GM19372 (cell line): Measurements from ENCODE around the gene SPOCK2.
"Not testable (repeated sequence)": the region's sequence is repeated elsewhere in the genome, so short reads cannot be mapped to it uniquely, and the experiment has no call there.

Source experiments
- ATAC-seq: cut with Tn5 transposase; IDR thresholded peaks from one replicate; pipeline ENCODE4 v1.9.1; 2021; ENCODE audit warnings: mild to moderate bottlenecking, low read depth, moderate library complexity; ENCODE audit not compliant: unreplicated experiment

The SPOCK2 gene

GRCh38 chr10:72037266-72037665 is 51.1 kb downstream of the SPOCK2 start:
- ATAC-seq = no peak

GRCh38 chr10:72035252-72035887 is 53.0 kb downstream of the SPOCK2 start:
- ATAC-seq = no peak

- ATAC-seq = no peak
Observed at GRCh38 chr10:72034761-72035160, 53.6 kb downstream of the SPOCK2 start.

- no peak for ATAC-seq
Observed at GRCh38 chr10:72034040-72034499, 54.3 kb downstream of the SPOCK2 start.

DNA sequence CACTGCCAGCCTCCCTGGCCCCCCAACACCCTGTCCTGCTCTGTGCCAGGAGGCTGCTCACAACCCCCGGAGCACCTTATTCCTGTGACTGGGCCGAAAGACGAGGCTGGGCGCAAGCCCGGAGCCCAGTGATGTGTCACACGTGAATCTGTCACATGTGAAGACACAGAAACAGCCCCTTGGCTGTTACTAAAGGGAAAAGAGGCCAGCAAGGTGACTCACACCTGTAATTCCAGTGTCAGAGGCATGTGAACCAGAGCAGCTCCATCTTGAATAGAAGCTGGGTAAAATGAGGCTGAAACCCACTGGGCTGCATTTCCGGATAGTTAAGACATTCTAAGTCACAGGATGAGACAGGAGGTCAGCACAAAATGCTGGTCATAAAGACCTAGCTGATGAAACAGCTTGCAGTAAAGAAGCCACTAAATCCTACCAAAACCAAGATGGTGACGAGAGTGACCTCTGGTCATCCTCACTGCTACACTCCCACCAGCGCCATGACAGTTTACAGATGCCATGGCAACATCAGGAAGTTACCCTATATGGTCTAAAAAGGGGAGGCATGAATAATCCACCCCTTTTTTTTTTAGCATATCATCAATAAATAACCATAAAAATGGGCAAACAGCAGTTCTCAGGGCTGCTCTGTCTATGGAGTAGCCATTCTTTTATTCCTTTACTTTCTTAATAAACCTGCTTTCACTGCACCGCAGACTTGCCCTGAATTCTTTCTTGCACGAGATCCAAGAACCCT is 55.8 kb downstream of the SPOCK2 start:
- ATAC-seq = not testable (repeated sequence)

- ATAC-seq = no peak
Observed at GRCh38 chr10:72031706-72032105, 56.6 kb downstream of the SPOCK2 start.

GRCh38 chr10:72030762-72031543 is 57.4 kb downstream of the SPOCK2 start:
- no peak for ATAC-seq

GRCh38 chr10:72029414-72029813 is 58.9 kb downstream of the SPOCK2 start:
- ATAC-seq = no peak

DNA sequence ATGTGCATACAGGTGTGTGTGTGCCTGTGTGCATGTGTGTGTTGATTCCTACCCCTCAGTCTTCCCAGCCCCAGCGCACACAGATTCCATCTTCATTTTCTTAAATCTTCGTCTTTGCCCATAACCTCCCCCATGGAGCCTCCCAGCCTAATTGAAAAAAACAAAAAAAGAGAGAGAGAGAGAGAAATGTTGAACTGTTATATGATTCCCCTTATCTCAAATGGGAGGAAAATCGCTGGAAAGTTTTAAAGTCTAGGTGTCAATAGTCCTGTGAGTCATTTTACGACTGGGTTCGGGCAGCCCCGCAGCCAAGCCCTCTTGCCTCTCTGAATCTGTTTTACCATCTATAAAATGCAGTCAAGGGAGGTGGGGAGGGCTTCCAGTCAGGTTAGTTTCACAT is 60.9 kb downstream of the SPOCK2 start:
- no peak for ATAC-seq

DNA sequence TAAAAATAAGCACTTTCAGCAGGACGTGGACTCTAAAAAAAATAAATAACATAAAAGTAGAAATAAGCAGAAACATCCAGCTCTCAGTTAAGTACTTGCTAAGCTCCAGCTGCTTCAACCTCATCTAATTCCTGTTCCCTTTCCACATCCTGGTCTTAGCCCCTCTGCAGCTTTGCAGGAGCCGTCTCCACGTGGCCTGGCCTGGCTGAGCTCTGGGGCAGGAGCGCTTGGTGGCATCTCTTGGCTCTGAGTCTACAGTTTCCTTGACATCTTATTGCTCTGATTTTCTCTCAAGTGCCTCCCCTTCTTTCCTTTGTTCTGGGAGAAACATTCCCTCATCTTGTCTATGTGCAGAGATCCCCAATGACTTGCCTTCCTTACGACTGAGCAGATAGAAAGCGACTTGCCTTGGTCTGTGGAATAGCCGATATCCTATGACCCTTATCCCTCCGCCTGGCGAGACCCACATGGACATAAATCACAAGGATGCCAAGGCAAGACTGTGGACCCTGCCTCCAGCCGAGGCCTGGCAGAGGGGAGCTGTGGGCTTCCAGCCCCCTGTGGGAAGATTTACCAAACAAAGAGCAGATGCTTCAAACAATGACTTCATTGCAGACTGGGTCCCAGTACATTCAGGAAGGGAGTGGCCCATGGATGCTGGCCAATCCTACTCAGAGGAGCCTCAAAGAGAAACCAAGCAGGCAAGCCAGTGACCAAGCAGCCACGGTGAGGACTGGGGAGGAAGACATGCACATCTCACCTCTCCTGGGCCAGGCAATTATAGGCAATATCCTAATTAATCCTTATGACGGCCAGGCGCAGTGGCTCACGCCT is 61.9 kb downstream of the SPOCK2 start:
- ATAC-seq = no peak

- no peak for ATAC-seq
Observed at GRCh38 chr10:72025832-72026231, 62.5 kb downstream of the SPOCK2 start.

GRCh38 chr10:72025400-72025799 is 63.0 kb downstream of the SPOCK2 start:
- no peak for ATAC-seq

GRCh38 chr10:72024596-72024995 is 63.8 kb downstream of the SPOCK2 start:
- ATAC-seq = no peak

DNA sequence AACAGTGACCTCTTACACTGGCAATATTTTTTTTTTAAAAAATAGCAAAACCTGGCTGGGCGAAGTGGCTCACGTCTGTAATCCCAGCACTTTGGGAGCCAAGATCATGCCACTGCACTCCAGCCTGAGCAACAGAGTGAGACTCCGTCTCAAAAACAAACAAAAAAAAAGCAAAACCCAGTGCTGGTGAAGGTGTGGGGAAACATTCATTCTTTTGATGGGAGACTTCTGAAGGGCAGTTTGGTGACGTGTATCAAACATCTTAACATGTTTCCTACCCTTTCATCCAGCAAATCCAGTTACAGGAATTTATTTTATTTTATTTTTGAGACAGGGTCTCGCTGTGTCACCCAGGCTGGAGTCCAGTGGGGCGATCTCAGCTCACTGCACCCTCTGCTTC is 66.1 kb downstream of the SPOCK2 start:
- ATAC-seq = no peak

- no peak for ATAC-seq
Observed at GRCh38 chr10:72020914-72021809, 67.2 kb downstream of the SPOCK2 start.

- ATAC-seq = no peak
Observed at GRCh38 chr10:72019085-72019876, 69.1 kb downstream of the SPOCK2 start.

DNA sequence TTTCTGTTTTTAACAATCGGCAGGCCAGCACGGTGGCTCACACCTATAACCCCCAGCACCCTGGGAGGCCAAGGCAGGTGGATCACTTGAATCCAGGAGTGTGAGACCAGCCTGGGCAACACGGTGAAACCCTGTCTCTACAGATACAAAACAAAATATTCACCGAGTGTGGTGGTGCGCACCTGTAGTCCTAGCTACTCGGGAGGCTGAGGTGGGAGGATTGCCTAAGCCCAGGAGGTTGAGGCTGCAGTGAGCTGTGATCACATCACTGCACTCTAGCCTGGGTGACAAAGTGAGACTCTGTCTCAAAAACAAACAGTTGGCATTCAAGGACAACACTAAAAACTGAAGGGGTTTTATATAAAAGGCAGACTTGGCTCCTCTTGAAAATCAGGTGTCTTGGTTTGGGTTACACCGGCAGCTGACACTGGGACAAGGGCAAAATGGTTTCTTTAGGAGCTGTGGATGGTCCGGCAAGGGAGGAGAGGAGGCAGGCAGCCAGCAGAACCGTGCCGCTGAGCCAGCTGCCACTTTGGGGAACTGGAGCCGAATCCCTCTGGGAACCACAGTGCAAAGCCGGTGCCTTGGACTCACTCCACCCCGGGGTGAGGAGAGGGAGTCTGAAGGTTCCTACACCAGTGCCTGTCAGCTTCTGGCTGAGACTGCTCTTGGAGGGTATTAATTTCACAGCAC is 71.6 kb downstream of the SPOCK2 start:
- ATAC-seq = no peak

DNA sequence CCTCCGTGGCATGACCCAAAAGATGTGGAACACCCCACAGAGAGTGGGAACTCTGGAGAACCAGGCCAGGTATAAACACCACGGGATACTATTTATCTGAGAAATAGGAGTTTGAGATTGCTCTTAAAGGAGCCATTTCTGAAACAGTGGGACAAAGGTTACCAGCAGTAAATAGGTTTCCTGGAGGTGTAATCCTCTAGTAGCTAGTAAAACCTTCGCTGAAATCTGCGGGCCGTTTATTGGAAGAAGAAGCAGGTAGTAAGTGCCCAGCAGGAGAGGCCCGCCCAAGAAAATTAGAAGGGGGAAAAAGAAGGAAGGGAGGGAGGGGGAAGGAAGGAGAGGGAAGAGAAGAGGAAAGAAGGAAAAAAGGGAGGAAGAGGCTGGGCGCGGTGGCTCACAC is 72.5 kb downstream of the SPOCK2 start:
- ATAC-seq = no peak
